ENCODE data around the gene ABCC8. TPM values are rescaled to one million over a fixed set of nuclear protein-coding genes. Genes with fewer than 3 reads are reported as not detected.

The ABCC8 gene
- total and polyA plus RNA-seq, 10 of the 15 experiments (the other 5 are each of a cell fraction or from before 2014, with no cell fraction given), result not detected

GRCh38 chr11:17439316-17439782 is 37.3 kb downstream of the ABCC8 start (continued):
- TF ChIP-seq RELB (IDR thresholded peaks at IDR 0.05; ENCODE audit: low read depth), result no peak
- TF ChIP-seq IKZF2 (IDR thresholded peaks at IDR 0.05), result no peak
- no peak for TF ChIP-seq ZSCAN29 (IDR thresholded peaks at IDR 0.05)

GRCh38 chr11:17437366-17437765 is 39.3 kb downstream of the ABCC8 start:
- FAIRE-seq (no peak), ATAC-seq (no peak), DNase-seq (ENCODE audit: low read depth, low spot score) (no peak)
- intact Hi-C loops (cut with micrococcal nuclease; ENCODE audit: unreplicated experiment) (no loop called here), in situ Hi-C loops (cut with MboI) (no loop called here)
- no peak overlapping the region for H3K4me3 ChIP-seq
- no peak for TF ChIP-seq NFXL1 (IDR thresholded peaks at IDR 0.05; ENCODE audit: borderline replicate concordance)
- TF ChIP-seq MEF2B (IDR thresholded peaks at IDR 0.05; ENCODE audit: partially characterized antibody, poor library complexity, severe bottlenecking), result no peak
- no peak overlapping the region for H3K4me2 ChIP-seq (ENCODE audit: control insufficient read depth, insufficient read depth)
- H3K79me2 ChIP-seq (ENCODE audit: control insufficient read depth, insufficient read depth, low read length), result no peaks in the 10 kb centered on the region
- H4K20me1 ChIP-seq (ENCODE audit: control insufficient read depth, insufficient read depth), result no peaks in the 10 kb centered on the region
- WGBS (ENCODE audit: insufficient coverage, insufficient replicate concordance, low lambda C conversion rate, missing lambda C conversion rate), result 20% methylated on average over 3 of the region's 3 CpGs
- no peaks in the 10 kb centered on the region for H3K4me1 ChIP-seq (ENCODE audit: control insufficient read depth, insufficient read depth, low read length)
- no peaks in the 10 kb centered on the region for H3K36me3 ChIP-seq (ENCODE audit: control insufficient read depth in 2 of 2, insufficient read depth in 2 of 2, low read length in 1 of 2)
- SMC1A ChIA-PET (ENCODE audit: uncharacterized antibody, unreplicated experiment), result no interaction called here
- RAD21 ChIA-PET (ENCODE audit: unreplicated experiment), result no interaction called here
- no TSS peak for BruUV-seq (replicated peaks)
- no peak overlapping the region for H3K9ac ChIP-seq (ENCODE audit: control insufficient read depth, insufficient read depth, low read length)
- no peaks in the 10 kb centered on the region; the same call in 2 of the 3 replicates for H3K9me3 ChIP-seq (replicated peaks; ENCODE audit: control insufficient read depth, insufficient read depth, low read length)
- CTCF ChIA-PET, result no interaction called here
- no peak overlapping the region for H2AFZ ChIP-seq (ENCODE audit: control insufficient read depth, low read depth, low read length)
- H3K27me3 ChIP-seq (replicated peaks in 1 of 2; ENCODE audit: control insufficient read depth in 2 of 2, insufficient read depth in 2 of 2, low read length in 1 of 2), result peaks cover 0 to 1% of the 10 kb centered on the region in 2 experiments; a peak in 1 of 4 replicates
- POLR2A ChIA-PET, result no interaction called here
- H3K27ac ChIP-seq (ENCODE audit: control insufficient read depth, insufficient read depth), result no peak overlapping the region
